Erythroblast (primary cell): ENCODE data around the gene C16orf95.
"Not testable (repeated sequence)": the region's sequence is repeated elsewhere in the genome, so short reads cannot be mapped to it uniquely, and the experiment has no call there.

Experiments used
- DNase-seq, 2 experiments: peaks; one replicate each; lab custom pipeline; 2025; lab: John Stamatoyannopoulos, UW
- GATA1 ChIP-seq: IDR thresholded peaks from 2 replicates; pipeline ENCODE4 v1.6.1; 2011; ENCODE audit warnings: low read depth, mild to moderate bottlenecking, control low read depth, low read length, moderate library complexity
- POLR2A ChIP-seq: IDR thresholded peaks from 2 replicates; pipeline ENCODE4 v1.6.1; 2011; ENCODE audit warnings: mild to moderate bottlenecking, low read length

Gene C16orf95

GRCh38 chr16:87342978-87343752 lies 26.0 kb upstream of the C16orf95 start:
- TF ChIP-seq GATA1, result no peak
- no peak for TF ChIP-seq POLR2A
- DNase-seq, result no peak

GRCh38 chr16:87342504-87342903 lies 25.3 kb upstream of the C16orf95 start:
- no peak for TF ChIP-seq GATA1
- no peak for TF ChIP-seq POLR2A
- no peak for DNase-seq

GRCh38 chr16:87340198-87340597 lies 23.0 kb upstream of the C16orf95 start:
- no peak for DNase-seq
- TF ChIP-seq GATA1 (no peak), POLR2A (no peak)

- DNase-seq, result not testable (repeated sequence)
These were observed 22.5 kb upstream of the C16orf95 start for GRCh38 chr16:87339724-87340105.

GRCh38 chr16:87339086-87339723 lies 22.0 kb upstream of the C16orf95 start:
- no peak for TF ChIP-seq POLR2A
- TF ChIP-seq GATA1, result no peak
- DNase-seq, result no peak

GRCh38 chr16:87338155-87338765 lies 21.1 kb upstream of the C16orf95 start:
- DNase-seq, result no peak

GRCh38 chr16:87337262-87337771 lies 20.1 kb upstream of the C16orf95 start:
- DNase-seq, result no peak
- no peak for TF ChIP-seq POLR2A
- TF ChIP-seq GATA1, result no peak

More at GRCh38 chr16:87338155-87338765, 21.1 kb upstream of the C16orf95 start:
- no peak for TF ChIP-seq GATA1
- TF ChIP-seq POLR2A, result no peak

- DNase-seq, result no peak
These were observed 19.4 kb upstream of the C16orf95 start for GRCh38 chr16:87336434-87337240.

GRCh38 chr16:87335625-87336433 lies 18.6 kb upstream of the C16orf95 start:
- no peak for DNase-seq
- no peak for TF ChIP-seq GATA1
- no peak for TF ChIP-seq POLR2A

More at GRCh38 chr16:87336434-87337240, 19.4 kb upstream of the C16orf95 start:
- TF ChIP-seq POLR2A, result no peak
- no peak for TF ChIP-seq GATA1

- TF ChIP-seq POLR2A (no peak), GATA1 (no peak)
These were observed 17.7 kb upstream of the C16orf95 start for GRCh38 chr16:87334651-87335624.

GRCh38 chr16:87333581-87334331 lies 16.6 kb upstream of the C16orf95 start:
- no peak for DNase-seq
- TF ChIP-seq POLR2A (no peak), GATA1 (no peak)

More at GRCh38 chr16:87334651-87335624, 17.7 kb upstream of the C16orf95 start:
- no peak for DNase-seq
